ENCODE measurements around the gene GHRHR. TPM values are rescaled to one million over a fixed set of nuclear protein-coding genes. Genes with fewer than 3 reads are reported as not detected.

The GHRHR gene
- polyA plus RNA-seq, 1 experiment, result not detected

DNA sequence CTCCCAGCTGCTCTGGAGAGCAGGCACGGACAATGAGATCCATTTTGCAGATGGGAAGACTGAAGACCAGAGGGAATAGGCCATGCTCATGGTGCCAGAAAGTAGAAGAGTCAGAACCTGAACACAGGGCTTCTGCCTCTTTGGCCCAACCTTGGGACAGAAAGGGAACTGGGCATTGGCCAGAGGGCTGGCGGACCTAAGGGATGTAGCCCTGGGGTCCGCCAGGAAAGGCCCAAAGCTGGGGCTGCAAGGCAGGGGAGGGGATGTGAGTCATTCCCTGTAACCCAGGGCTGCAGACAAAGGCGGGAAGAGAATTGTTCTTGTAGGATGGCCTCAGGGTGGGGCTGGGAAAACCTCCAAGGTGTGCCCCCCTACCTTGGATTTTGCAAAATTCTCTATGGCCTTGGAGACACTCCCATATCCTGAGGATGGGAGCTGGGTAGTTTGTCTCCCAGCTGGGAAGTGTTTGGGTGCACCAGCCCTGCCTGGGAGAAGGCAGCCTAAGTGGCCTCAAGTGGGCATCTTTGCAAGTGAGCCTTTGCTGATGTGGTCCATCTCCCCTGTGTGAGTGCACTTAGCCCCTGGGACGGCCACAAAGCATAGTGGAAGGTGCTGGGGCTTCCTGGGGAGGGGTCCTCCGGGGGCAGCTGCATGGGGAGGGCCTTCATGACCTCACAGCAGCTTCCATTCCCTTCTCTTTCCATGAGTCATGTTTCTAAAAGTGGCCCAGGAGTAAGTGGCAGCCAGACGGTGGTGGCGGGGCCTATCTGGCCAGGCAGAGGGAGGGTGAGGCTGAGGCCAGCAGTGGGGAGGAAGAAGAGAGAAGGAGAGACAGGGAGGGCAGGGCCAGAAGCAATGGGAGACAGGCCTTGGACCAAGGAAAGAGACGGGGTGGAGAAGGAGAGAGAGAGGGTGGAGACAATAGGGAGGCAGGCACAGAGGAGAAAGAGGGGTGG is 42.9 kb upstream of the GHRHR start:
- Histone ChIP-seq H3K4me3 (ENCODE audit: low read depth, low read length) (no peak overlapping the region), H3K27me3 (ENCODE audit: control insufficient read depth, insufficient read depth, low read length) (no peaks in the 10 kb centered on the region), H3K27ac (ENCODE audit: low read depth, low read length) (no peak overlapping the region), H3K9me3 (ENCODE audit: control insufficient read depth, insufficient read depth, low read length) (no peaks in the 10 kb centered on the region; the same call in 1 of the 2 replicates)
- ChIA-PET CTCF (interaction anchor here (1.7 to 3.0 kb wide), 2 partner anchors 18 to 214 kb away, joined by 4 to 15 read pairs; no protein-coding TSS in a partner anchor), POLR2A (no interaction called here)
- TF ChIP-seq, protein P1, sequence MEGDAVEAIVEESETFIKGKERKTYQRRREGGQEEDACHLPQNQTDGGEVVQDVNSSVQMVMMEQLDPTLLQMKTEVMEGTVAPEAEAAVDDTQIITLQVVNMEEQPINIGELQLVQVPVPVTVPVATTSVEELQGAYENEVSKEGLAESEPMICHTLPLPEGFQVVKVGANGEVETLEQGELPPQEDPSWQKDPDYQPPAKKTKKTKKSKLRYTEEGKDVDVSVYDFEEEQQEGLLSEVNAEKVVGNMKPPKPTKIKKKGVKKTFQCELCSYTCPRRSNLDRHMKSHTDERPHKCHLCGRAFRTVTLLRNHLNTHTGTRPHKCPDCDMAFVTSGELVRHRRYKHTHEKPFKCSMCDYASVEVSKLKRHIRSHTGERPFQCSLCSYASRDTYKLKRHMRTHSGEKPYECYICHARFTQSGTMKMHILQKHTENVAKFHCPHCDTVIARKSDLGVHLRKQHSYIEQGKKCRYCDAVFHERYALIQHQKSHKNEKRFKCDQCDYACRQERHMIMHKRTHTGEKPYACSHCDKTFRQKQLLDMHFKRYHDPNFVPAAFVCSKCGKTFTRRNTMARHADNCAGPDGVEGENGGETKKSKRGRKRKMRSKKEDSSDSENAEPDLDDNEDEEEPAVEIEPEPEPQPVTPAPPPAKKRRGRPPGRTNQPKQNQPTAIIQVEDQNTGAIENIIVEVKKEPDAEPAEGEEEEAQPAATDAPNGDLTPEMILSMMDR (IDR thresholded peaks at IDR 0.05; ENCODE audit: low read depth, low read length), result no peak
- DNase-seq (ENCODE audit: low read depth, low spot score), result no peak

DNA sequence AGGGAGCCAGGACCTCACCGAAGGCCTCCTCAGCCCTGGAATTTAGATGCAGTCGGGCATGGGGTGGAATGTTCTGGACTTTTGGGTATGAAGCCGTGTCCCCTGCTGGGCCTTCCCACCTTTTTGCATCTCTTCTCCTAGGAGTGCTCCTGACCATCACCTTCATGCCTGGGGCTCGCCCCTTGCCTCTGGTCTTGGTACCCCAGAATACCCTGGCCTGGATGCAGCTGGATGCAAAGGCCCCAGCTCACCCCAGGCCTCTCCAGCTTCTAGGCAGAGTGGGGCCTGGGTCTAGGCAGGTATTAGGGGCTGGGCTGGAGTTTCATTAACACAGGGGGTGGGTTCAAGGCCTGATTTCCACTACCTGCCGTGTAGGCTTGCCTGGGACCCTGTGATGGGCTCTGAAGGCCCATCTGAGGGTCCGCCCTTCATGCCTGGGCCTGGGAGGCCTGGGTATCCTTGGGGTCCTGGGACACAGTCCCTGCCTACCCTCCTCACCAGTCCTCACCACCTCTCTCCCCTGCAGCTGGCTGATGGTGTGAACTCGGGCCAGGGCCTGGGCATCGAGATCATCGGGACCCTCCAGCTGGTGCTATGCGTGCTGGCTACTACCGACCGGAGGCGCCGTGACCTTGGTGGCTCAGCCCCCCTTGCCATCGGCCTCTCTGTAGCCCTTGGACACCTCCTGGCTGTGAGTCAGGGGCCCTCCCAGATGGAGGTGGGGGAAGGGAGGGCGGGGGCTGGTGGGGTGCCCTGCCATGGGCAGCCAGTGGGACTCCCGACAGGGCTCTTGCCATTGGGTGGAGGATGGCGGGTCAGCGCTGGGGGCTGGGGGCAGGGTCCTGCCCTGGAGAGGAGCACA is 42.0 kb upstream of the GHRHR start:
- TF ChIP-seq, protein P1 (IDR thresholded peaks at IDR 0.05; ENCODE audit: low read depth, low read length), result no peak
- no peak overlapping the region for H3K27ac ChIP-seq (ENCODE audit: low read depth, low read length)
- no peak for DNase-seq (ENCODE audit: low read depth, low spot score)
- CTCF ChIA-PET, result interaction anchor here (1.7 kb wide), 1 partner anchor 213 kb away, joined by 4 read pairs; no protein-coding TSS in a partner anchor
- H3K9me3 ChIP-seq (ENCODE audit: control insufficient read depth, insufficient read depth, low read length), result peaks cover under 1% of the 10 kb centered on the region
- POLR2A ChIA-PET, result no interaction called here
- no peak overlapping the region for H3K4me3 ChIP-seq (ENCODE audit: low read depth, low read length)
- no peaks in the 10 kb centered on the region for H3K27me3 ChIP-seq (ENCODE audit: control insufficient read depth, insufficient read depth, low read length)

DNA sequence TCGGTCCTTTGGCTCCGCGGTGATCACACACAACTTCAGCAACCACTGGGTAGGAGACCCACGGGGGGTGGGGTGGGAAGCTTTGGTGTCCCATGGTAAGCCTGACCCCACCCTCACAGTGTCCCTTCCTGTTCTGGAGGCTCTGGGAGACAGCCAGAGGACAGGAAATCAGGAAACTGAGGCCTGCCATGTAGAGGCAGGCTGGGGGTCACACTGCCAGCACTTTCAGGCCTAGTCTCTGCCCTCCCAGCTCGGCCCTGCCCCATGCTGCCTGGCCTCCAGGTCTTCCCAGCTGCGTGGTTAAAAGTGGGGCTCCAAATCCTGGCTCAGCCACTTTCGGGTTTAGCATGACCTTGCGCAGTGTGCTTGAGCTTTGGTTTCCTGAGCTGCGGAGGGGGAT is 41.2 kb upstream of the GHRHR start:
- CTCF ChIA-PET, result interaction anchor here (1.3 to 1.7 kb wide), 3 partner anchors 16 to 212 kb away, joined by 3 to 6 read pairs (median 4); no protein-coding TSS in a partner anchor
- no peak for DNase-seq (ENCODE audit: low read depth, low spot score)

DNA sequence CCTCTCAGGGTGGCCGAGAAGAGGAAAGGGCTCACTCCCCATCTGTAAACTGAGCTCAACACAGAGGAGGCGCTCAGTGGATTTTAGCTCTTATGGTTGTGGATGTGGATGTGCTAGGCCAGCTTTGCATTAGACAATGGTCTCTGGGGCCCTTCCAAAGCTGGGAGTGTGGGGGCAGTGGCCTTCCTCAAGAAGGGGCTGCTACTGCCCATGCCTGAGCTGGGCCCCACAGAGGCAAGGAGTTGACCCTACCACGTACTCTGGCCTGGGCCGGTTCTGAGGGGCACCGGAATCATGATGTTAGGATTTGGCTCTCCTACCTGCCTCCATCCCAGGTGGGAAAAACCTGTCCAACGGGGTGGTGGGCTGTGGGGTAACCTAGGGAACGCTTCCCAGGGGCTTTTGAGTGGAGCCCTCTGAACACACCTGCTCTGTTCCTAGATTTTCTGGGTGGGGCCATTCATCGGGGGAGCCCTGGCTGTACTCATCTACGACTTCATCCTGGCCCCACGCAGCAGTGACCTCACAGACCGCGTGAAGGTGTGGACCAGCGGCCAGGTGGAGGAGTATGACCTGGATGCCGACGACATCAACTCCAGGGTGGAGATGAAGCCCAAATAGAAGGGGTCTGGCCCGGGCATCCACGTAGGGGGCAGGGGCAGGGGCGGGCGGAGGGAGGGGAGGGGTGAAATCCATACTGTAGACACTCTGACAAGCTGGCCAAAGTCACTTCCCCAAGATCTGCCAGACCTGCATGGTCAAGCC is 40.6 kb upstream of the GHRHR start:
- TF ChIP-seq, protein P1 (IDR thresholded peaks at IDR 0.05; ENCODE audit: low read depth, low read length), result no peak
- CTCF ChIA-PET, result interaction anchor here (1.3 to 1.6 kb wide), 2 partner anchors 15 to 62 kb away, joined by 3 to 6 read pairs; no protein-coding TSS in a partner anchor
- POLR2A ChIA-PET, result no interaction called here
- Histone ChIP-seq H3K27ac (ENCODE audit: low read depth, low read length) (no peak overlapping the region), H3K9me3 (ENCODE audit: control insufficient read depth, insufficient read depth, low read length) (peaks cover 9% of the 10 kb centered on the region), H3K4me3 (ENCODE audit: low read depth, low read length) (no peak overlapping the region), H3K27me3 (ENCODE audit: control insufficient read depth, insufficient read depth, low read length) (no peaks in the 10 kb centered on the region)
- no peak for DNase-seq (ENCODE audit: low read depth, low spot score)

More for the DNA sequence above, 41.2 kb upstream of the GHRHR start:
- POLR2A ChIA-PET, result no interaction called here
- Histone ChIP-seq H3K4me3 (ENCODE audit: low read depth, low read length) (no peak overlapping the region), H3K9me3 (ENCODE audit: control insufficient read depth, insufficient read depth, low read length) (peaks cover 7% of the 10 kb centered on the region), H3K27ac (ENCODE audit: low read depth, low read length) (no peak overlapping the region), H3K27me3 (ENCODE audit: control insufficient read depth, insufficient read depth, low read length) (no peaks in the 10 kb centered on the region)
- TF ChIP-seq, protein P1 (IDR thresholded peaks at IDR 0.05; ENCODE audit: low read depth, low read length), result no peak

Measured in AG04450 (cell line).